HL-60 (cell line): Measurements from ENCODE around the gene NPSR1.
"Not testable (repeated sequence)": the region's sequence is repeated elsewhere in the genome, so short reads cannot be mapped to it uniquely, and the experiment has no call there.

Source experiments
- DNase-seq, 2 experiments: peaks; one replicate each; pipeline ENCODE4 v3.0.0-alpha.2; 2010 to 2020; ENCODE audit warnings: low read depth in 1 of 2, low spot score in 1 of 2
- H3K27ac ChIP-seq: fragments of 250-450 bp; sonication (Bioruptor Pico); replicated peaks from 2 replicates; pipeline ENCODE4 v1.5.1; 2020; ENCODE audit warnings: mild to moderate bottlenecking, moderate library complexity
- H3K27me3 ChIP-seq: fragments of 250-450 bp; sonication (Bioruptor Pico); 2 replicates; pipeline ENCODE4 v1.5.1; 2021; ENCODE audit warnings: mild to moderate bottlenecking, moderate library complexity; ENCODE audit not compliant: insufficient read depth, poor library complexity, severe bottlenecking
- H3K4me3 ChIP-seq: replicated peaks from 2 replicates; pipeline ENCODE4 v1.5.1; 2011; ENCODE audit warnings: mild to moderate bottlenecking, control low read depth, low read length; ENCODE audit not compliant: insufficient read depth
- CTCF ChIP-seq: IDR thresholded peaks from one replicate; pipeline ENCODE4 v1.5.1; 2011; ENCODE audit warnings: low read length, control low read depth, inconsistent platforms; ENCODE audit not compliant: insufficient read depth
- GABPA ChIP-seq: IDR thresholded peaks from 2 replicates; pipeline ENCODE4 v1.6.1; 2012; ENCODE audit warnings: low read depth
- POLR2AphosphoS5 ChIP-seq: IDR thresholded peaks from 2 replicates; pipeline ENCODE4 v1.6.1; 2012; ENCODE audit warnings: low read depth
- REST ChIP-seq: IDR thresholded peaks from 2 replicates; pipeline ENCODE4 v1.6.1; 2012; ENCODE audit warnings: low read depth; ENCODE audit not compliant: insufficient replicate concordance
- SPI1 ChIP-seq: IDR thresholded peaks from 2 replicates; pipeline ENCODE4 v1.6.1; 2012; ENCODE audit warnings: low read depth, mild to moderate bottlenecking, borderline replicate concordance

Gene NPSR1

GRCh38 chr7:34875481-34875880 lies 217.5 kb downstream of the NPSR1 start:
- Histone ChIP-seq H3K4me3 (no peak overlapping the region), H3K27me3 (no peaks in the 10 kb centered on the region)
- no peak for TF ChIP-seq SPI1
- TF ChIP-seq POLR2AphosphoS5: no peak
- no peak for TF ChIP-seq CTCF
- no peak for TF ChIP-seq GABPA
- TF ChIP-seq REST: no peak

GRCh38 chr7:34878944-34879735 lies 221.1 kb downstream of the NPSR1 start:
- DNase-seq, H3K4me3 ChIP-seq, H3K27ac ChIP-seq, H3K27me3 ChIP-seq: not testable (repeated sequence)

More at GRCh38 chr7:34875481-34875880, 217.5 kb downstream of the NPSR1 start:
- no peak overlapping the region for H3K27ac ChIP-seq
- no peak for DNase-seq

GRCh38 chr7:34879871-34880270 lies 221.9 kb downstream of the NPSR1 start:
- Histone ChIP-seq H3K27me3 (no peaks in the 10 kb centered on the region), H3K4me3 (no peak overlapping the region), H3K27ac (no peak overlapping the region)
- DNase-seq: no peak
- TF ChIP-seq REST (no peak), SPI1 (no peak), GABPA (no peak), POLR2AphosphoS5 (no peak), CTCF (no peak)

GRCh38 chr7:34883855-34884254 lies 225.8 kb downstream of the NPSR1 start:
- H3K27ac ChIP-seq, H3K4me3 ChIP-seq, H3K27me3 ChIP-seq, DNase-seq: not testable (repeated sequence)

- TF ChIP-seq CTCF (no peak), SPI1 (no peak), REST (no peak), POLR2AphosphoS5 (no peak), GABPA (no peak)
- H3K4me3 ChIP-seq: no peak overlapping the region
- no peak for DNase-seq
- H3K27ac ChIP-seq: no peak overlapping the region
- no peaks in the 10 kb centered on the region for H3K27me3 ChIP-seq
Measured at GRCh38 chr7:34886856-34887255, 228.8 kb downstream of the NPSR1 start.
